Suprapubic skin (tissue), 4 donors: ENCODE data around the gene ZNF185. TPM values are rescaled to one million over a fixed set of nuclear protein-coding genes. Genes with fewer than 3 reads are reported as not detected.

ENCODE experiments used
- DNase-seq, 2 donors: peaks; one replicate each; pipeline ENCODE4 v3.0.0-alpha.2; 2019; ENCODE audit warnings: low spot score in 2 of 2
- H3K27ac ChIP-seq: fragments of 200-600 bp; sonication (generic); one replicate; pipeline ENCODE4 v1.5.1; 2019
- H3K27me3 ChIP-seq: fragments of 200-600 bp; sonication (generic); one replicate; pipeline ENCODE4 v1.5.1; 2019
- H3K36me3 ChIP-seq: fragments of 200-600 bp; sonication (generic); one replicate; pipeline ENCODE4 v1.5.1; 2019
- H3K4me1 ChIP-seq: fragments of 200-600 bp; sonication (generic); one replicate; pipeline ENCODE4 v1.5.1; 2019
- H3K4me3 ChIP-seq: fragments of 200-600 bp; sonication (generic); one replicate; pipeline ENCODE4 v1.5.1; 2019; ENCODE audit warnings: mild to moderate bottlenecking
- H3K9me3 ChIP-seq: fragments of 200-600 bp; sonication (generic); one replicate; pipeline ENCODE4 v1.5.1; 2019
- EP300 ChIP-seq: sonication (generic); formaldehyde crosslinking; IDR thresholded peaks from one replicate; pipeline ENCODE4 v1.6.1; 2017; ENCODE audit warnings: antibody characterized with exemption
- POLR2A ChIP-seq, 2 donors: fragments of 450-650 bp; IDR thresholded peaks; one replicate each; pipeline ENCODE4 v1.6.1; 2017; ENCODE audit warnings: antibody characterized with exemption in 2 of 2, mild to moderate bottlenecking in 2 of 2, moderate library complexity in 2 of 2
- POLR2AphosphoS5 ChIP-seq, 3 donors: sonication (generic); formaldehyde crosslinking; IDR thresholded peaks; one replicate each; pipeline ENCODE4 v1.6.1; 2017; ENCODE audit warnings: antibody characterized with exemption in 3 of 3
- WGBS: methylation state at CpG from one replicate; pipeline ENCODE4 v1.1.5; 2018; 5-methylcytosine and 5-hydroxymethylcytosine counted together
- total RNA-seq, 4 donors: library from RNA; depleted of rRNA; stranded (reverse); fragments of >200 nt; gene quantifications; one replicate each; pipeline ENCODE4 v1.1.0, GENCODE V29; 2016
- TF ChIP-seq, protein P1 (sequence below), 2 donors: fragments of 200-600 bp in 1 of 2; fragments of 450-650 bp in 1 of 2; sonication (generic) in 1 of 2; IDR thresholded peaks; one replicate each; pipeline ENCODE4 v1.5.1; 2016 to 2019; ENCODE audit warnings: antibody characterized with exemption in 2 of 2, mild to moderate bottlenecking in 1 of 2, moderate library complexity in 1 of 2

The ZNF185 gene
- total RNA-seq, 4 donors from 2014 or later = 50.1 to 81.3 (median 66.1) TPM

DNA sequence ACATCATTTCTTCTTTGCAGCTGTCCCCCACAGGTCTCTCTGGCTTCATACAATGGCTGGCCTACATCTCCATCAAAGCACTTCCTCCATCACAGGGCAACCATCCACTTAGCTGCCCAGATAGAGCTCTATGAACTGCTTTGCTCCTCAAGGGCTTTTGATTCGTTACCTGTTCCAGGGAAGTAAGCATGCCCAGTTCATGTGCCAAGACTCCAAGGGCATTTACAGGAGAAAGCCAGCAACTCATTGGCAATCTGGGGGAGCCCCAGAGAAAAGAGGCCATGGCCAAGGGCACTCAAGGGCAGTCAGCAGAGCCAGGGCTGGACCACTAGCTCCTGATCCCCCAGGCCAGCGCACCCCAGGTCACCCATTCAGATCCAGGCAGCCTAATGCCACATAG is 24.5 kb upstream of the ZNF185 start:
- Histone ChIP-seq H3K36me3 (peaks cover 15% of the 10 kb centered on the region), H3K4me1 (peaks cover 10% of the 10 kb centered on the region), H3K27ac (no peak overlapping the region), H3K27me3 (no peaks in the 10 kb centered on the region), H3K9me3 (no peaks in the 10 kb centered on the region), H3K4me3 (no peak overlapping the region)
- 76% methylated on average over 2 of the region's 2 CpGs for WGBS
- no peak for DNase-seq
- TF ChIP-seq POLR2A (IDR thresholded peaks at IDR 0.05) (no peak), POLR2AphosphoS5 (IDR thresholded peaks at IDR 0.05) (no peak), EP300 (no peak)
- TF ChIP-seq, protein P1, sequence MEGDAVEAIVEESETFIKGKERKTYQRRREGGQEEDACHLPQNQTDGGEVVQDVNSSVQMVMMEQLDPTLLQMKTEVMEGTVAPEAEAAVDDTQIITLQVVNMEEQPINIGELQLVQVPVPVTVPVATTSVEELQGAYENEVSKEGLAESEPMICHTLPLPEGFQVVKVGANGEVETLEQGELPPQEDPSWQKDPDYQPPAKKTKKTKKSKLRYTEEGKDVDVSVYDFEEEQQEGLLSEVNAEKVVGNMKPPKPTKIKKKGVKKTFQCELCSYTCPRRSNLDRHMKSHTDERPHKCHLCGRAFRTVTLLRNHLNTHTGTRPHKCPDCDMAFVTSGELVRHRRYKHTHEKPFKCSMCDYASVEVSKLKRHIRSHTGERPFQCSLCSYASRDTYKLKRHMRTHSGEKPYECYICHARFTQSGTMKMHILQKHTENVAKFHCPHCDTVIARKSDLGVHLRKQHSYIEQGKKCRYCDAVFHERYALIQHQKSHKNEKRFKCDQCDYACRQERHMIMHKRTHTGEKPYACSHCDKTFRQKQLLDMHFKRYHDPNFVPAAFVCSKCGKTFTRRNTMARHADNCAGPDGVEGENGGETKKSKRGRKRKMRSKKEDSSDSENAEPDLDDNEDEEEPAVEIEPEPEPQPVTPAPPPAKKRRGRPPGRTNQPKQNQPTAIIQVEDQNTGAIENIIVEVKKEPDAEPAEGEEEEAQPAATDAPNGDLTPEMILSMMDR (IDR thresholded peaks at IDR 0.05) = no peak

- no peaks in the 10 kb centered on the region for H3K36me3 ChIP-seq
- TF ChIP-seq POLR2AphosphoS5 (IDR thresholded peaks at IDR 0.05) (no peak), POLR2A (IDR thresholded peaks at IDR 0.05) (no peak), EP300 (no peak)
- TF ChIP-seq, protein P1 (IDR thresholded peaks at IDR 0.05) = no peak
- no peaks in the 10 kb centered on the region for H3K27me3 ChIP-seq
- no peaks in the 10 kb centered on the region for H3K9me3 ChIP-seq
- no peak overlapping the region for H3K4me3 ChIP-seq
- peaks cover 10% of the 10 kb centered on the region for H3K4me1 ChIP-seq
- DNase-seq = no peak
- peak overlapping the region; percentile 24 for H3K27ac ChIP-seq
- 80% methylated on average over 8 of the region's 10 CpGs for WGBS
These were observed 20.7 kb upstream of the ZNF185 start for GRCh38 chrX:152876931-152877840.

GRCh38 chrX:152878976-152879755 is 18.7 kb upstream of the ZNF185 start:
- H3K4me1 ChIP-seq = peaks cover 10% of the 10 kb centered on the region
- no peak overlapping the region for H3K4me3 ChIP-seq
- 58% methylated on average over 13 of the region's 16 CpGs for WGBS
- H3K27ac ChIP-seq = peak overlapping the region; percentile 60
- H3K36me3 ChIP-seq = no peaks in the 10 kb centered on the region
- no peaks in the 10 kb centered on the region for H3K9me3 ChIP-seq
- DNase-seq = no peak
- TF ChIP-seq, protein P1 (IDR thresholded peaks at IDR 0.05) = no peak
- no peak for TF ChIP-seq POLR2AphosphoS5 (IDR thresholded peaks at IDR 0.05)
- no peak for TF ChIP-seq POLR2A (IDR thresholded peaks at IDR 0.05)
- TF ChIP-seq EP300 = no peak
- H3K27me3 ChIP-seq = no peaks in the 10 kb centered on the region

GRCh38 chrX:152881289-152881688 is 16.6 kb upstream of the ZNF185 start:
- DNase-seq = no peak
- H3K36me3 ChIP-seq = no peaks in the 10 kb centered on the region
- TF ChIP-seq, protein P1 (IDR thresholded peaks at IDR 0.05) = no peak
- no peak for TF ChIP-seq EP300
- no peak for TF ChIP-seq POLR2A (IDR thresholded peaks at IDR 0.05)
- no peak for TF ChIP-seq POLR2AphosphoS5 (IDR thresholded peaks at IDR 0.05)
- no peak overlapping the region for H3K27ac ChIP-seq
- H3K4me3 ChIP-seq = no peak overlapping the region
- 83% methylated on average over 2 of the region's 2 CpGs for WGBS
- H3K4me1 ChIP-seq = peaks cover 10% of the 10 kb centered on the region
- no peaks in the 10 kb centered on the region for H3K27me3 ChIP-seq
- no peaks in the 10 kb centered on the region for H3K9me3 ChIP-seq

GRCh38 chrX:152884171-152884570 is 13.7 kb upstream of the ZNF185 start:
- Histone ChIP-seq H3K27ac (no peak overlapping the region), H3K36me3 (no peaks in the 10 kb centered on the region), H3K27me3 (no peaks in the 10 kb centered on the region), H3K9me3 (no peaks in the 10 kb centered on the region), H3K4me1 (no peaks in the 10 kb centered on the region), H3K4me3 (no peak overlapping the region)
- TF ChIP-seq POLR2A (IDR thresholded peaks at IDR 0.05) = no peak
- TF ChIP-seq, protein P1 (IDR thresholded peaks at IDR 0.05) = no peak
- TF ChIP-seq EP300 = no peak
- TF ChIP-seq POLR2AphosphoS5 (IDR thresholded peaks at IDR 0.05) = no peak
- no peak for DNase-seq
- WGBS = 62% methylated on average over 6 of the region's 6 CpGs
